H1 (cell line): ENCODE data around the gene DEFB110. TPM values are rescaled to one million over a fixed set of nuclear protein-coding genes. Genes with fewer than 3 reads are reported as not detected.

Experiments
- CTCF ChIA-PET: fragments of 300-600 bp; sonication (Branson Sonifier 250); formaldehyde crosslinking; loops from one replicate; lab custom pipeline; 2021; ENCODE audit not compliant: partially characterized antibody; lab: Charles Lee
- POLR2A ChIA-PET: fragments of 300-600 bp; sonication (Branson Sonifier 250); formaldehyde crosslinking; loops from one replicate; lab custom pipeline; 2021; ENCODE audit warnings: inconsistent platforms; ENCODE audit not compliant: partially characterized antibody; lab: Charles Lee
- DNase-seq, 2 experiments: peaks; one replicate each; pipeline versions ENCODE4 v3.0.0 to v3.0.0-alpha.2; 2010 to 2022; ENCODE audit warnings: low spot score in 2 of 2, low read depth in 1 of 2, mixed read lengths in 1 of 2
- FAIRE-seq: peaks from 2 replicates; lab custom pipeline; 2011; peaks lifted over from hg19 to GRCh38; lab: Jason Lieb, UNC
- H2AFZ ChIP-seq: 2 replicates; pipeline ENCODE4 v1.8.1; 2012; ENCODE audit warnings: low read length, inconsistent platforms
- H2AK5ac ChIP-seq: 2 replicates; pipeline ENCODE4 v1.6.1; 2013; ENCODE audit warnings: low read depth, low read length
- H2BK120ac ChIP-seq: replicated peaks from 2 replicates; pipeline ENCODE3; 2013; ENCODE audit warnings: low read depth, low read length, inconsistent platforms
- H2BK12ac ChIP-seq: 2 replicates; pipeline ENCODE4 v1.6.1; 2013; ENCODE audit warnings: low read depth, low read length
- H2BK15ac ChIP-seq: 2 replicates; pipeline ENCODE4 v1.6.1; 2013; ENCODE audit warnings: low read length
- H2BK20ac ChIP-seq: 2 replicates; pipeline ENCODE4 v1.6.1; 2013; ENCODE audit warnings: low read length
- H2BK5ac ChIP-seq: 2 replicates; pipeline ENCODE4 v1.6.1; 2013; ENCODE audit warnings: low read depth, low read length
- H3K14ac ChIP-seq: 2 replicates; pipeline ENCODE4 v1.6.1; 2013; ENCODE audit warnings: inconsistent platforms; ENCODE audit not compliant: insufficient read length
- H3K18ac ChIP-seq: 2 replicates; pipeline ENCODE4 v1.6.1; 2013; ENCODE audit warnings: low read length; ENCODE audit errors: extremely low read depth
- H3K23ac ChIP-seq: 2 replicates; pipeline ENCODE4 v1.6.1; 2013; ENCODE audit warnings: inconsistent platforms; ENCODE audit not compliant: insufficient read length
- H3K23me2 ChIP-seq: 2 replicates; pipeline ENCODE4 v1.6.1; 2013; ENCODE audit warnings: low read depth, low read length
- H3K27ac ChIP-seq: 2 replicates; pipeline ENCODE4 v1.6.1; 2011; ENCODE audit warnings: low read depth, low read length, inconsistent platforms
- H3K27me3 ChIP-seq, 4 experiments: replicated peaks in 1 of 4; 1 replicate in 1 of 4; 2 replicates in 3 of 4; pipeline versions ENCODE4 v1.6.1 to v1.8.1; 2011 to 2013; ENCODE audit warnings: low read length in 3 of 4, mild to moderate bottlenecking in 3 of 4, inconsistent platforms in 2 of 4, mixed read lengths in 2 of 4, moderate library complexity in 1 of 4; ENCODE audit not compliant: control insufficient read depth in 3 of 4, insufficient read depth in 3 of 4; ENCODE audit errors: extremely low read depth in 1 of 4
- H3K36me3 ChIP-seq, 4 experiments: 2 replicates each; pipeline versions ENCODE4 v1.6.1 to v1.8.1; 2011 to 2013; ENCODE audit warnings: mild to moderate bottlenecking in 4 of 4, low read length in 3 of 4, moderate library complexity in 2 of 4, control low read depth in 1 of 4, inconsistent platforms in 1 of 4; ENCODE audit not compliant: insufficient read depth in 4 of 4, control insufficient read depth in 2 of 4
- H3K4ac ChIP-seq: replicated peaks from 2 replicates; pipeline ENCODE3; 2013; ENCODE audit warnings: low read length, low read depth, mixed read lengths, inconsistent platforms; ENCODE audit not compliant: insufficient read length
- H3K4me1 ChIP-seq, 4 experiments: replicated peaks in 1 of 4; 1 replicate in 1 of 4; 2 replicates in 3 of 4; pipeline versions ENCODE4 v1.6.1 to v1.8.1; 2011 to 2013; ENCODE audit warnings: low read length in 3 of 4, inconsistent platforms in 2 of 4, mixed read lengths in 1 of 4; ENCODE audit not compliant: insufficient read depth in 4 of 4, control insufficient read depth in 3 of 4
- H3K4me2 ChIP-seq, 2 experiments: 2 replicates each; pipeline versions ENCODE4 v1.6.1 to v1.8.1; 2011 to 2013; ENCODE audit warnings: low read depth in 2 of 2, low read length in 2 of 2, control low read depth in 1 of 2, inconsistent platforms in 1 of 2, mild to moderate bottlenecking in 1 of 2; ENCODE audit not compliant: insufficient read depth in 1 of 2
- H3K4me3 ChIP-seq, 4 experiments: fragments of 200-600, 300-600 bp in 1 of 4; sonication (generic), shearing (Covaris generic), sonication (Bioruptor Twin) in 1 of 4; 2 replicates each; pipeline versions ENCODE4 v1.5.1 to v1.8.1; 2011 to 2016; ENCODE audit warnings: low read length in 4 of 4, low read depth in 3 of 4, control low read depth in 2 of 4, inconsistent platforms in 2 of 4, mild to moderate bottlenecking in 2 of 4, mixed read lengths in 1 of 4, moderate library complexity in 1 of 4; ENCODE audit not compliant: insufficient read depth in 2 of 4; ENCODE audit errors: extremely low read depth in 1 of 4
- H3K56ac ChIP-seq: replicated peaks from 2 replicates; pipeline ENCODE3; 2013; ENCODE audit warnings: low read depth, mild to moderate bottlenecking, mixed read lengths, low read length, inconsistent platforms; ENCODE audit not compliant: insufficient read length
- H3K79me1 ChIP-seq: 2 replicates; pipeline ENCODE4 v1.6.1; 2013; ENCODE audit warnings: low read depth, low read length, control low read depth
- H3K79me2 ChIP-seq, 2 experiments: 2 replicates each; pipeline versions ENCODE4 v1.6.1 to v1.8.1; 2012 to 2013; ENCODE audit warnings: low read length in 2 of 2, mild to moderate bottlenecking in 2 of 2, inconsistent platforms in 1 of 2; ENCODE audit not compliant: insufficient read depth in 2 of 2, control insufficient read depth in 1 of 2
- H3K9ac ChIP-seq, 4 experiments: replicated peaks in 1 of 4; 1 replicate in 1 of 4; 2 replicates in 3 of 4; pipeline versions ENCODE4 v1.6.1 to v1.8.1; 2011 to 2013; ENCODE audit warnings: low read depth in 3 of 4, low read length in 3 of 4, control low read depth in 2 of 4, mild to moderate bottlenecking in 2 of 4, moderate library complexity in 2 of 4, inconsistent platforms in 1 of 4; ENCODE audit errors: extremely low read depth in 1 of 4
- H3K9me3 ChIP-seq, 2 experiments: 2 replicates each; pipeline versions ENCODE4 v1.6.1 to v1.8.1; 2012 to 2013; ENCODE audit warnings: mild to moderate bottlenecking in 2 of 2, moderate library complexity in 2 of 2, control low read depth in 1 of 2, inconsistent platforms in 1 of 2, low read depth in 1 of 2, low read length in 1 of 2, mixed read lengths in 1 of 2; ENCODE audit not compliant: insufficient read depth in 2 of 2
- H4K20me1 ChIP-seq, 2 experiments: replicated peaks in 1 of 2; 2 replicates each; pipeline versions ENCODE3 to v1.8.1; 2011 to 2013; ENCODE audit warnings: inconsistent platforms in 2 of 2, low read length in 2 of 2, mild to moderate bottlenecking in 1 of 2; ENCODE audit not compliant: insufficient read depth in 2 of 2, control insufficient read depth in 1 of 2
- H4K5ac ChIP-seq: 2 replicates; pipeline ENCODE4 v1.6.1; 2013; ENCODE audit warnings: low read length, low read depth, mixed read lengths, inconsistent platforms; ENCODE audit not compliant: insufficient read length
- H4K8ac ChIP-seq: 2 replicates; pipeline ENCODE4 v1.8.0; 2013; ENCODE audit warnings: mild to moderate bottlenecking, moderate library complexity, low read length, inconsistent platforms; ENCODE audit not compliant: insufficient read depth; ENCODE audit errors: extremely low read depth
- H4K91ac ChIP-seq: replicated peaks from 2 replicates; pipeline ENCODE3; 2013; ENCODE audit warnings: low read length, mixed read lengths, inconsistent platforms; ENCODE audit not compliant: insufficient read length
- CBX8 ChIP-seq: fragments of 300-800, 300-1000 bp; sonication (generic); IDR thresholded peaks from 2 replicates; pipeline ENCODE4 v1.7.1; 2016; ENCODE audit warnings: low read depth, low read length, borderline replicate concordance
- NRF1 ChIP-seq: IDR thresholded peaks from 2 replicates; pipeline ENCODE4 v1.6.1; 2011; ENCODE audit warnings: mild to moderate bottlenecking, low read depth, low read length, improper control_type of control experiment
- RFX5 ChIP-seq: IDR thresholded peaks from 2 replicates; pipeline ENCODE4 v1.6.1; 2011; ENCODE audit warnings: low read depth, low read length, improper control_type of control experiment, borderline replicate concordance
- RXRA ChIP-seq: IDR thresholded peaks from 2 replicates; pipeline ENCODE4 v1.6.1; 2011; ENCODE audit warnings: low read depth, mild to moderate bottlenecking, low read length, moderate library complexity; ENCODE audit not compliant: insufficient read depth
- SP1 ChIP-seq: IDR thresholded peaks from 2 replicates; pipeline ENCODE4 v1.6.1; 2011; ENCODE audit warnings: low read depth, low read length
- SP4 ChIP-seq: IDR thresholded peaks from 2 replicates; pipeline ENCODE4 v1.6.1; 2012; ENCODE audit warnings: low read length, inconsistent platforms
- TBP ChIP-seq: IDR thresholded peaks from 2 replicates; pipeline ENCODE4 v1.6.1; 2011; ENCODE audit warnings: low read depth, low read length, improper control_type of control experiment
- TCF12 ChIP-seq: IDR thresholded peaks from 2 replicates; pipeline ENCODE4 v1.6.1; 2011; ENCODE audit warnings: low read depth, mild to moderate bottlenecking, low read length
- ZNF274 ChIP-seq: IDR thresholded peaks from 2 replicates; pipeline ENCODE4 v1.7.0; 2012; ENCODE audit warnings: low read length, borderline replicate concordance; ENCODE audit errors: extremely low read depth
- WGBS, 2 experiments: shearing (Covaris generic) in 1 of 2; methylation state at CpG; one replicate each; pipeline versions ENCODE4 v1.1.6 to v1.1.7; 2013 to 2015; ENCODE audit warnings: low lambda C conversion rate in 2 of 2, mixed read lengths in 2 of 2, inconsistent platforms in 1 of 2, low coverage in 1 of 2, missing lambda C conversion rate in 1 of 2; ENCODE audit not compliant: insufficient replicate concordance in 2 of 2, insufficient coverage in 1 of 2, insufficient read length in 1 of 2; ENCODE audit errors: extremely low coverage in 1 of 2, missing lambda C conversion rate in 1 of 2; 5-methylcytosine and 5-hydroxymethylcytosine counted together
- polyA plus RNA-seq, 7 experiments: library from polyadenylated mRNA; depleted of rRNA in 3 of 7; stranded (reverse) in 5 of 7; unstranded in 2 of 7; fragments of >200 nt in 5 of 7; fragments of 200-250 nt in 2 of 7; gene quantifications; 1 replicate in 5 of 7; 2 replicates in 1 of 7; 4 replicates in 1 of 7; pipeline versions ENCODE4 v1.2.1 to v1.2.3, GENCODE V29; 2011 to 2013; ENCODE audit warnings: missing spikeins in 2 of 7, mixed read lengths in 2 of 7
- total RNA-seq: library from RNA; stranded (reverse); fragmentation: NEBNext Ultra II Directional; extraction: Animal tissue kit (Norgen Biotek cat#: 25700); gene quantifications from 2 replicates; pipeline ENCODE4 v1.2.1, GENCODE V29; 2021
- TF ChIP-seq, protein P1 (sequence below): IDR thresholded peaks from 2 replicates; pipeline ENCODE4 v1.6.1; 2011; ENCODE audit warnings: low read length, improper control_type of control experiment
- TF ChIP-seq, protein P2 (sequence below): IDR thresholded peaks from 2 replicates; pipeline ENCODE4 v1.6.1; 2012; ENCODE audit warnings: inconsistent platforms

Gene DEFB110
- total and polyA plus RNA-seq, 2 of the 8 experiments (the other 6 are each of a cell fraction or from before 2014, with no cell fraction given), result not detected

DNA sequence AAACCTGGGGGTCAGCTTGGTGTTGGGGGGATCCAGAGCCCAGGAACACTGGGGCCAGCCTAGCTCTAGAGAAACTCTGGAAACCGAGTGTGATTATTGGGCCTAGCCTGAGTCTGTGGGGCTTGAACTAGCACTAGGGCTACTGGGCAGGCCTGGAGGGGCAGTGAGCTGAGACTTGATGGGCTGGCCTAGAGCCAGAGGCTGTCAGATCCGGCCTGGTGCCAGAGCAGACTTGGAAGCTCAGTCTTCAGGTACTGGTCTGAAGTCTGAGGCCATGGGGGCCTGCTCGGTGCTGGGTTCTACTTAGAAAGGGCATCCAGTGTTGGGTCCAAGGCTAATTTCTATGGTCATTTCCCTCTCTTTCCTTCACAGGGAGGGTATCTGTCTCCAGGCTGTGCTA, 25.2 kb upstream of the DEFB110 start:
- H3K27ac ChIP-seq, result no peak overlapping the region
- H2BK5ac ChIP-seq, result no peak overlapping the region
- no peaks in the 10 kb centered on the region for H3K79me2 ChIP-seq
- no peak overlapping the region for H2BK12ac ChIP-seq
- no peak overlapping the region for H3K18ac ChIP-seq
- H3K23ac ChIP-seq, result no peak overlapping the region
- H4K91ac ChIP-seq, result no peak overlapping the region
- no peak overlapping the region for H3K56ac ChIP-seq
- no peak overlapping the region for H3K4me2 ChIP-seq
- no peak overlapping the region for H2AK5ac ChIP-seq
- no peak overlapping the region for H2BK15ac ChIP-seq
- no peaks in the 10 kb centered on the region for H3K4me1 ChIP-seq
- no peak overlapping the region for H3K14ac ChIP-seq
- no peaks in the 10 kb centered on the region for H4K20me1 ChIP-seq
- CTCF ChIA-PET, result interaction anchor here (0.7 to 2.9 kb wide), 2 partner anchors 12 to 16 kb away, joined by 3 to 13 read pairs; no protein-coding TSS in a partner anchor
- H4K8ac ChIP-seq, result 0 out of 2 replicates have a peak overlapping the region, but pooled peaks have one; percentile 68
- POLR2A ChIA-PET, result no interaction called here
- H3K9ac ChIP-seq, result no peak overlapping the region
- H3K4ac ChIP-seq, result no peak overlapping the region
- no peak overlapping the region for H4K5ac ChIP-seq
- no peak overlapping the region for H2BK120ac ChIP-seq
- H3K23me2 ChIP-seq, result no peaks in the 10 kb centered on the region
- no peak for FAIRE-seq
- no peaks in the 10 kb centered on the region for H3K79me1 ChIP-seq
- 84% methylated on average over 3 of the region's 3 CpGs; no CpG with 5 or more reads in 1 of the 2 experiments for WGBS, 2 experiments
- H3K36me3 ChIP-seq, result no peaks in the 10 kb centered on the region
- H2BK20ac ChIP-seq, result no peak overlapping the region
- no peaks in the 10 kb centered on the region for H3K27me3 ChIP-seq
- DNase-seq, result no peak
- no peak overlapping the region for H2AFZ ChIP-seq
- no peaks in the 10 kb centered on the region for H3K9me3 ChIP-seq
- TF ChIP-seq TCF12, result no peak
- TF ChIP-seq, protein P1, sequence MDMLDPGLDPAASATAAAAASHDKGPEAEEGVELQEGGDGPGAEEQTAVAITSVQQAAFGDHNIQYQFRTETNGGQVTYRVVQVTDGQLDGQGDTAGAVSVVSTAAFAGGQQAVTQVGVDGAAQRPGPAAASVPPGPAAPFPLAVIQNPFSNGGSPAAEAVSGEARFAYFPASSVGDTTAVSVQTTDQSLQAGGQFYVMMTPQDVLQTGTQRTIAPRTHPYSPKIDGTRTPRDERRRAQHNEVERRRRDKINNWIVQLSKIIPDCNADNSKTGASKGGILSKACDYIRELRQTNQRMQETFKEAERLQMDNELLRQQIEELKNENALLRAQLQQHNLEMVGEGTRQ, result no peak
- no peak for TF ChIP-seq SP1
- TF ChIP-seq TBP, result no peak
- no peak for TF ChIP-seq RXRA
- TF ChIP-seq, protein P2, sequence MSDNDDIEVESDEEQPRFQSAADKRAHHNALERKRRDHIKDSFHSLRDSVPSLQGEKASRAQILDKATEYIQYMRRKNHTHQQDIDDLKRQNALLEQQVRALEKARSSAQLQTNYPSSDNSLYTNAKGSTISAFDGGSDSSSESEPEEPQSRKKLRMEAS, result no peak
- no peak for TF ChIP-seq NRF1
- TF ChIP-seq CBX8, result no peak
- no peak for TF ChIP-seq RFX5
- no peak for TF ChIP-seq ZNF274
- no peak for TF ChIP-seq SP4
- H3K4me3 ChIP-seq, result no peak overlapping the region
